Lung microvascular endothelial cell (primary cell): Measurements from ENCODE around the gene MAF. TPM values are rescaled to one million over a fixed set of nuclear protein-coding genes. Genes with fewer than 3 reads are reported as not detected.

Experiments
- DNase-seq, 2 donors: peaks; one replicate each; pipeline versions ENCODE4 v3.0.0 to v3.0.0-alpha.2; 2010; ENCODE audit warnings: low read depth in 2 of 2
- total RNA-seq: library from RNA; depleted of rRNA; stranded (reverse); fragments of >200 nt; gene quantifications from 2 replicates; pipeline ENCODE4 v1.2.1, GENCODE V29; 2014

MAF gene
- 23.8 and 70.0 TPM in 2 replicates for total RNA-seq

DNA sequence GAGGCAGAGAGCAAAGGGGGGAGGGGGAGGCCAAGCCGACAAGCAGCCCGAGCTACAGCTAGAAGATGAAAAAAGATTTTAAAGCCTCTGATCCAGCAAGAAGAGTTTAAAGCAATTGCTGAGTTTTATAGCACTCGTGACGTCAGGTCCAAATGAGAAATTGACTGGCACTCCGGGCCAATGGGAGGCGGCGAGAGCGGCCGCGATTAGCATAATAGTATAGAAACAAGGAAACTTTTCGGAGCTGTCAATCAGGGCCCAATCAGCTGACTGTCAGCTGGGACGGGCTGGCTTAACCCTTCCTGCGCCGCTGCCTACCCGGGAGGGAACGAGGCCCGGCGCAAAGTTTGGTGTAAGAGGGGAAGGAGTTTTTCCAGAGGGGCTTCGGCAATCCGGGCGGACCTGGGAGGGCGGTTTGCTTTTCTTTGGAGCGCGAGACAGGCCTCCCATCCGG is at the start of gene MAF:
TSS of gene MAF (minus strand) at position 100 of the 454 bp plus-strand sequence. CDS start 835 bp downstream, outside the sequence.
- DNase-seq = peak; percentile 92 to 96

DNA sequence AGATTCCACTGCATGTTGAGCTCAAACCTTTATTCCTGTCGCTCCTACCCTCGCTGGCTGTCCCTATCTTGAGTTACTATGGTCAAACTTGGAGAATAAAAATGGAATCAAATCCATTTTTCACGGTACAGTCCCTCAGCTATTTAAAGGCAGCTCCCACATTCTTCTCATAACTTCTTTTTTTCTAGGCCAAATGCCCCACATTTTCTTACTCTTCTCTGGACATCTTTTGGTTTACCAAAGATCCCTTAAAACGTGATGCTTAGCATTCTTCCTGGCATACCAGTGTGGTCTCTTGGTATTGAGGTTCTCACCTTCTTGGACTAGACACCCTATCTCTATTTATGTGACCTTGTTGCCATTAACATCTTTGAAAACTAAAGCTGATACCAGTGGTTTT is 48.3 kb upstream of the MAF start:
- no peak for DNase-seq

DNA sequence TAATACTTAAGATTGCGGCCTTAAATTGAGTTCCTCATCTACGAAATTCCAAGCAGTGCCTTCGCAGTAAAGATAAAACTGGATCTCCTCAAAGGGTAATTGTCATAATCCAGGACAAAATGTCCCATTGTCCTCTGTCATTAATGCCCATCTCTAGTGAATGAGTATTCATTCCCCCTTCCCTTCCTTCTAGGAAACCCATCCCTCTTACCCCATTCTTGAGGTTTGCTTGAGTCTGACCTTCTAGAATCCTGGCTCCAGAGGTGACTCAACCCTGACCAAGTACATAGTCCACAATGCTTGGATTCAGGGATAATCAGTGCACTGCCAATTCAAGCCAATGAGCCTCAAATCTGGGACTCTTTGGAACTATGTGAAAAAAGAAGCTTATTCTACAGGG is 47.0 kb upstream of the MAF start:
- DNase-seq = no peak

DNA sequence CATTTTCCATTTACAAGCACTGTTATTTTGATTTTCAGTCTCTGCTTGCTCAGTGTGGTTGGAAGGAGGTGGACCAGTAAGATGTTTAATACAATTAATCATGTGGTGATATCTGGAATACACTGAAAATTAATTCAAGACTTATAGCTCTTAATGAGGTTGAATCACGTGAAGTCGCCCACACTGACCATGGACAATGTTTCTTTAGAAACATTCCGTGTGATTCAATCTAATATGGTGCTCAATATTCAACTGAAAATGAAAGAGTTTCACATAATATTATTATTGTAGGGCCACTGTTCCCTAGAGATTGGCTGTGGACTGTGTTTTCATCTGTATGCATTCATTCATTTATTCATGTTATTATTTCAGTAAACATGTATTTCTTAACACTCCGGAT is 45.2 kb upstream of the MAF start:
- DNase-seq = no peak

DNA sequence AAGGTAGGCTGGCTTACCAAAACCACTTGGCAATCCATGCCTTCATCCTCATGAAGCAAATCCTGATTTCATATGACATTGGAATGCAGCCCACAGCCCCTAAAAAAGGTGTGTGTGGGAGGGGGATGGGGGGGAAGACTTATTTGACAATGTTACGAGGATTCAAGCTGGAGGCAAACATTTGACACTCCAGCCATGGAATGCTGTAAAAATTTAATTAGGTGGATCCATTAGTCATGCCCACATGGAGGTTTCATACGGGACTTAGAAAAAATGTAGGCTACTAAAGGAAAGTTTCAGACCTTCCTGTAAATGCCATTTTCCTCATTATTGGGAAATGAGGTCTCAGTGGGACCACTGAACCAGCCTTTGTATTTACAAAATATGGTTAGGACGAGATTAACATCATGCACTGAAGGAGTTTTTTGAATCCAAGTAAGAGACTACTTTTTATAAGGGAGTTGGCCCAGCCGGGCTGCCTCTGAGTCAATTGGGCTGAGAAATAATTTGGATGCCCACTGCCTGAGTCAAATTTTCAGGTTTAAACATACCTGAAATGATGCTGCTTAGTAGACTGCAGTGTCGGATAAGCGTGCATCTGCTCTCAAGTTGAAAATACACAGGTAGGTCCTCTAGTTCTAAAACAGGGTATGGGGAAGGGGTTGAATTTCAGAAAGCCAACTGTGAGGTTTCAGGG is 44.6 kb upstream of the MAF start:
- DNase-seq = no peak

DNA sequence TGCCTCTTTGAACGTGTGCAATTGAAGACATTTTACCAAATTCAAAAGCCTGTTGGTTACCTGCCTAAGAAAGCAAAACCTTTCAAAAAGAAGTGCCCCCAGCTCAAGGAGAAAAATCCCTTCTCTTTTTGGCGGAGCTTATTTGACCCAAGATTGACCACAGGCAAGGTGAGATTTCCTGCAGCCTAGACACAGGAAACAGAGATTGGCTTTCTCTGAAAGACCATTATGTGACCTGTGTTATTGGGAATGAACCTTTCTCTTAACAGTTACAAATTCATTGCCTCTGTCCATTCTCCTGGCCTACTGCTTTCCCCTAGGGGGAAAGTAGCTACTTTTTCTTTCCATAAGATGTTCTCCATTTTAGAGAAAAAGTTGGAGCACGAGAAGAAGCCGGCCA is 42.1 kb upstream of the MAF start:
- DNase-seq = no peak

DNA sequence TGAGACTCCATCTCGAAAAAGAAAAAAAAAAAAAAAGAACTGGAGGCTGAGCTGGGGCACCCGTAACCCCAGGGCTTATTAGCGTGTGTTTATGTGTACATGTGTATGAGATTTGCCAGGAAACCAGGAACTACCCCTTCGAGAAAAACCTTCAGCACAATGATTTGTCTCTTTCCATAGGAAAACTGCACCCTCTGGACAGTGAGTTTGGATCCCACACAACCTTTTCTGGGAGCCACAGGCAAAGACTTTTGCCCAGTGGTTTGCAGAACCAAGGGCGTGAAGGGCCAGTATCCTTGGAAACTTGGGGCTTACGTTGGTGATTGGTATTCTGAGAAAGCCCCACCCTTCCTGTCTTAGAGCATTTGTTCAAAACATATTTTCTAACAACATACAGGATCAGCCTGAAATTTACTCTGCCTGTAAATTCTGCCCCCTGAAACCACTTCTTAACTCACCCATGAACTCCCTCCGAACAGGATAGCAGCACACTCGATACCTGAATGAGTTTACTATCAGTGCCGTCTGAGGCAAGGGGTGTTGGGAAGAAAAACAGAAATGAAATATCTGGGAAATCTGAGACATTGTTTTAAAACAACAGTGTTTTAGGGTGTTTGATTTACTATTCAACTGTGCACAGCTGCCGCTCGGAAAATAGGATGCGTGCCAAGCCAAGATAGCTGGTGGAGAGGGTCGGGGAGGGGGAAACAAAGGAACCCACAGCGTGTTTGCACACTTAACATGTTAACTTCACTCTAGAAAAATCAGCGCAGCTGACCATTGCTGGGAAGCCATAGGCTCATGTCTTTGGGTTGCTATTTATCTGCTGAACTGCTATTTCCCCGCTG is 40.2 kb upstream of the MAF start:
- DNase-seq = no peak

DNA sequence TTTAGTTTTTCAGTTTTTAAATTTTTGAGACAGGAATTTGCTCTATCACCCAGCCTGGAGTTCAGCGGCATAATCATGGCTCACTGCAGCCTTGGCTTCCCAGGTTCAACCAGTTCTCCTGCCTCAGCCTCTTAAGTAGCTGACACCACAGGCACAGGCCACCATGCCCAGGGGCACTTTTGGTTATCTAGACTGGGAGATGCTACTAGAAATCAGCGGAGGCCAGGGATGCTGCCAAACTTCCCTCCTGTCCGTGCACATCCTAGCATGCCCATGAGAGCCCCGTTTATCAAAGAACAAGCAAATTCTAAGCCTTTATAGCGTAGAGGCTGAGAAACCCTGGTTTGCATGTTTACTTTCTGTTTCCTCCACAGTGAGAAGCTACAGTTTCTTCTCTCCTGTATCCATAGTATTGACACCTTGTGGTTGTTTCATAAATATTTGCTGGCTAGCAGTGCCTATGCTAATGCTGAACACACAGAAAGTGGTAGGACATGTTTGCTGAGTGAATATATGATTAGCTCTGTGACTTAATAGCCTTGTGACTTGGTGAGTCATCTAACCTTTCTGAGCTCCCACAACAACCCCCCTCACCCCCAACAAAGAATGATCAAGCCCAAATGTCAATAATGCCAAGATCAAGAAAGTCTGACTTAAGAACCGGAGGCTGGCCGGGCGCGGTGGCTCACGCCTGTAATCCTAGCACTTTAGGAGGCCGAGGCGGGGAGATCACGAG is 39.2 kb upstream of the MAF start:
- DNase-seq = no peak

DNA sequence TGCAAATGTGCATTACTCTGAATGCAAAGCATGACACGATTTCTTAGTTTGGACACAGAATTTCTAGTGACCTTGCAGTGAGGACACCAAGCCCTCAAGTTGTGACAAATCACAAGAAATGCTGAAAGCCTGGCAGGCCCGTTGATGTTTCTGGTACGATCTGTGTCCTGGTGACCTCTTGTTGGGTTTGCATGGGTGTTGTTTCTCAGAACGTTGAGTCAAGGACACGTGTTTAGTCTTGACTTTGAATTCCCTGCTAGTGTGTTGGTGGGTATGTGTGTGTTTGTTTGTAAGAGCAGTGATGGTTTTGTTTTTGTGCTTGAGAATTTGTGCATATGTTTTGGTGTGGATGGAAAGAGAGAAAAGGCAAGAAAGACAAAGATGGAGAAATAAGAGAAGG is 37.8 kb upstream of the MAF start:
- no peak for DNase-seq

DNA sequence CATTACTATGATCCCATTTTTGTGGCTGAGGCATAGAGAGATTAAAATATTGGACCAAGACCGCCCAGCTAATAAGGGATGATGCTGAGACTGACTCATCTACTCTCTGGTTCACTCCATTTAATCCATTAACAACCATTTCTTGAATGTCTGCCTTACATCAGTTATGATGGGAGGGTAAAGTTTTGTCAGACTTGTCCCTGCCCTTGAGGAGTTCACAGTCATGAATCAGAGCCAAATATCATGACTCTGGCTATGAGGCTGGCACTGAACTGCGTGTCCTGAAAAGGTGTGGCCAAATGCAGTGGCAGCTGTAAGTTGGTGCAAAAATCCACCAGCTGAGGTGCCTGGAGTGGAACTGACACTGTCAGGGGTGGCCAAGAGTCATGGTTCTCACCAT is 35.0 kb upstream of the MAF start:
- DNase-seq = no peak

DNA sequence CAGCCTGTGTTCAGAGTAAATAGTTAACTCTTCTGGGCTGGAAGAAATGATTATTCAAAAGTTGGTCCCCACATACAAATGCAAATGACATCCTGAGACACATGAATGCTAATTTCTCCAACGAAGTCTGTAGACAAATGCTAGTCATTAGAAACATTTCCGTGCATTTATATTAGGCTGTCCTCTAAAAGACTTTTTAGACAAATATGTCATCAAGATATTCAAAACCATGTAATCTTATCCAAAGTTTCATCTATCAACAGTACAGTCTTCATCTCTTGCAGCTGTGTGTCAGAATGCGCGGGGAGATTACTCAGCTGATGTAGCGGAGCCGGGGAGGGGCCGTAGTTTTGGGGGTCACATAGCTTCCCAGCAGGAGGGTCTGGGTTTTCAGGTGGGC is 33.8 kb upstream of the MAF start:
- no peak for DNase-seq

DNA sequence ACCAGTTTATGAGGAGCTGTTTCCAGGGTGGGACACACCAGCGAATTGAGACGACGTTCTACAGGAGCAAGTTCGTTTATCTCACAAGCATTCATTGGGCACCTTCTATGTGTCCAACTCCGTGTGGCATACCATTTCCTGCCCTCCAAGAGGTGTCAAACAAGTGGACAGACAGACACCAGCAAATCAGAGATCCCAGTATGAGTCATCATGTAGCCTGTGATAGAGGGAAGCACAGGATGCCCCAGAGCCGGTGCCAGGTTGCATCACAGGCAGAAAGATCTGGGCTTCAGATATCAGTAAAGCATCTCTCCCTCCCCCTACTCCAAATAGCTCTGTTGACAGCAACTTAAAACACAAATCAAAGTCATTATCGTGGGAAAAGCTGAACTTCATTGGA is 31.8 kb upstream of the MAF start:
- no peak for DNase-seq

DNA sequence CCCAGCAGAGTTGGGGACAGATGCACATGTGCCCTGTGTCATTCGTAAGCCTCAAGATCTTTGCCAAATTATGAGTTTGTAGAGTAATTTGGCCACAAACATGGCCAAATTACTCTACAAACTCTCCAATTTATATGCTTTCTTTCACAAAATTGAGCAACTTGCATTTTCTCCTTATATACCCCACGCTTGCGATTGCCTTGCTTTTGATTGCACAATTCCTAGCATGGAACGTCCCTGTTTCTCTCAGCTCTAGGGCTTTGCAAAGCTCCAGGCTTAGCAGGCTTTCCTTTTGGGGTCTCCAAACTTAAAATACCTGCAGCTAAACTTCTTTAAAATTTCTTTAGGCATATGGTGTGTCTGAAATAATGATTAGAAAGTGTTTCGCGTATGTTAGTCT is 28.5 kb upstream of the MAF start:
- no peak for DNase-seq

DNA sequence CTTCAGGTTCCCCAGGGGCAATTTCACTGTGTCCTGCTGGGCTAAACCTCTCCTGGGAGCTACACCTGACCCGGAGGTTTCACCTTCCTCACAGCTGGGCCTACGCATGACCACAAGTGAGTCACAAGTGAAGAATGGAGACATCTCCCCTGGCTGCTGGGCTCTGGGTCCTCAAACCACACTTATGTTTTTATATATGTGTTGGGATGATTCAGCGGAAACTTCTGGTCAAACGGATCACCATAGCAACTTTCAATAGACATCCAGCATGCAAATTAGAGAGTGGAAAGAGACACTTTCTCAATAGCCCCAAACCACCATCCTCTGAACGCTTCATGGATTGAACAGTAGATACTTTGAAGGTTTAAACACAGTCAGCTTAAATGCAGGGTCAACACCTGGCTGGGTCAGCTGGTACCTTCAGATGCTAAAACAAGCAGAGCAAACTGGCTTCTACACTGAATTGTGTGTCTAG is 28.0 kb upstream of the MAF start:
- DNase-seq = no peak

DNA sequence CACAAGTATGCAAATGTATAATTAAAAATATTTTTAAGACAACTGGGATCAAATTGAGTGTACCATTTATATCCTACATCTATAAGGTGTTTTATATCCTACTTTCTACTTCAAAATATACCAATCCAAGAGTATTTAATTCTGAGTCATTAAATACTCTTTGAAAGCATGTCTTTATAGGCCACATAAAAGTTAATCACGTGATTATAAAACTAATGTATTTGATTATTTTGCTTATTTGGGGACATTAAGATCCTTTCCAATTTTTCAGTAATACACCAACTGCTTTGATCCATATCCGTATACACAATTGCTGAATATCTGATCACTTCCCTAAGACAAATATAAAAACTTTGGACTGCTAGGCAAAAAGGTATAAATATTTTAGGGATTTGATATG is 26.6 kb upstream of the MAF start:
- DNase-seq = no peak

DNA sequence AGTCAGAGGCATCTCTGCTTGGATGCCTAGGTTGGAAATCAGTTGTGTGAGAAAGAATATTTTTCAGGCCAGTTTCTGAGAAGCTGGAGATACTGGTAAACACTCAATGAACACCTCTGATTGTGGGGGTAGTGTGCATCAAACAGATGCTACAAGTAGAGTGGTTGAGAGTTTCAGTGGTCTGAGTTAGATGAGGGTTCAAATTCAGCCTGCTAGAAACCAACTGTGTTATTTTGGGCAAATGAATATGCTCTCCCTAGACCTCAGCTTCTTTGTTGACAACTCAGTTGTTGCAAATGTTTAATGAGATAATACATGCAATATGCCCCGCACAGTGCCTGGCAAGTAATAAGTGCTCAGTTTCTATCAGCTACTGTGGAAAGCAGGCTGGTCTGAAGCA is 25.2 kb upstream of the MAF start:
- no peak for DNase-seq

DNA sequence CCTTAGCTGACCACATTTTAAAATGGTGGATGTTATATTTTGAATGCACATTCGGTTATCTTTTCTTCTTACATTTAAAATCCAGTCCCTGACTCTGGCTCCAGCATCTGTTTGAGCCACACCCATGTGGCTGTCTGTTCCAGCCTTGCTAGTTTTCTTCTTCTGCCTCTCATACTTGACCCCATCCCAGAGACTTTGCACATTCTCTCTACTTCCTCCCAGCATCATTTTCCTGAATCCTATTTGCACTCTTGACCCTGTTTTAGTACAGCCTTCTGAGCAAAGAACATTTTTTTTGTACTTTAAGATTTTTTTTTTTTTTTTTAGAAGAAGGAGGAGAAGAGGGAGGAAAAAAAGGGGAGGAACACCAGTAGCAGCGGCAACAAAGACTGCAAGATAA is 23.3 kb upstream of the MAF start:
- DNase-seq = no peak

DNA sequence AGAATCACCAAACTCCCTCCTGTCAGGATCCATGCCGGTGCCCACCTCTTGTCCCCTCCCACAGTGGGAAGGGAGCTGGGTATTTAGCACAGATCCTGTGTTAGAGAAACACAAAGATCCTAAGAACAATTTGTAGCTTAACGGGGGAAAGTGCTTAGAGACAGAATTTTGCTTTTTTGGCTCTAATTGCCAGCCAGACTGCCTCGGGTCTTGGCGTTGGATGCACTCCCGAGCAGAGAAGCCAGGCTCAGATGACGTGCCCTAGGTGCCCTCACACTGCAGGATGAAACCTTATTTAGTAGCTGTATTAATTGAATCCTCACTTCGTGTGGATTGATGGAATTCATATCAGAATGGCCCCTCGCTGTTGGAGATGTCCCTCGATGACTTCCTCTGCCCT is 22.5 kb upstream of the MAF start:
- no peak for DNase-seq

DNA sequence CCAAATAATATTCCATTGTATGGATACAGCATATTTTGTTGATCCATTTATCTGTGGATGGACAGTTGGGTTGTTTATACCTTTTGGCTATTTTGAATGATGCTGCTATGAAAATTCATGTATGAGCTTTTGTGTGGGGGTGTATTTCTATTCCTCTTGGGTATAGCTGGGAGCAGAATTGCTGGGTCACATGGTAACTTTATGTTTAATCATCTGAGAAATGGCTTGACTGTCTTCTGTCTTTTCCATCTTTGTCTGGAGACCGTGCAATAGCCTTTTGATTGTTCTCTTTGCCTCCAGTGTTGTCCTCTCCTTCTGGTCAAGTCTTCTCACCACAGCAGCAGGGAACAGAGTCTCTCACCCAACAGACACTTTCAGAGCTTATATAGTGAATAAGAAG is 20.5 kb upstream of the MAF start:
- DNase-seq = no peak

DNA sequence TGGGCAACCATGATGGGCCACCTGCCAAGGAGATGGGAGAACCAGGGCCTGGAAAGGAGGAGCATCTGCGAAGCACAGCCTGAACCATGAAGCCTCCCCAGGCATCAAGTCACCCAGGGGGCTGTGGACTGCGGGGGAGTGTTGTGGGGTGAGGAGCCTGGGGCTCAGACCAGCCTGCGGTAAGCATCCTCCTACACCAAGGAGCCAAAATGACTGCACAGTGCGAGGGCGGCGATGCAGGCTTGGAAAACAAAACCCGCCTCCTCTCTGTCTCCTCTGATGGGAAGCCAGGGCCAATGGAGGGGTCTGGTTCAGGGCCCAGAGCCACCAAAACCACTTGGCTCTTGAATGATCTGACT is 18.1 kb upstream of the MAF start:
- DNase-seq = no peak

DNA sequence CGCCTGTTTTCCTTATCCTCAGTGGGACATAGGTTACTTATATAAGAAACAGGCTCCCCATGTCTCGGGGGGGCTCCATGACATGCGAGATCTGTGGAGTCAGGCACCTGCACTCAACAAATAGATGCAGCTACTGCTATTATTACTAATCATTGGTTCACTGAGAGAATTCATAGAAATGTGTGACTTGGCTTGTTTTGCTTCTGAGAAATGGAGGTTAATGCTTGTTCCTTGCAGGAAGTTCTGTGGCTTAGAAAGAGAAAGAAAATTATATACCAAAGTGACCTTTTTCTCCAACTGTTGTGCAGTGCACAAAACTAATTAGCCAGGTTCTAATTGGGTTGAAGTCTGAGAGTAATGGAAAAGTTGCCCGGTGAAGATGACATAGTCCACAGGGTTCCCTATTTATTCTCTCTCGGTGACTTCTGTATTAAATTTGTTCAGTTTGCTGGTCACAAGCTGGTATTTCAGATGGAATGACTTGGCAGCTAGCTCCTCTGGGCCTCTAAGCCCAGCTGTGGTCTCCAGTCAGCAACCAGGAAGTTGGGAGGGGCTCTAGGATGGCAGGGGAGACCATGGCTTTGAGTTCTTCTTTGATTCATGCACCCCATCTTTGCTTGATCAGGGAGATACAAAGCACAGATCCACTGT is 17.6 kb upstream of the MAF start:
- DNase-seq = no peak

DNA sequence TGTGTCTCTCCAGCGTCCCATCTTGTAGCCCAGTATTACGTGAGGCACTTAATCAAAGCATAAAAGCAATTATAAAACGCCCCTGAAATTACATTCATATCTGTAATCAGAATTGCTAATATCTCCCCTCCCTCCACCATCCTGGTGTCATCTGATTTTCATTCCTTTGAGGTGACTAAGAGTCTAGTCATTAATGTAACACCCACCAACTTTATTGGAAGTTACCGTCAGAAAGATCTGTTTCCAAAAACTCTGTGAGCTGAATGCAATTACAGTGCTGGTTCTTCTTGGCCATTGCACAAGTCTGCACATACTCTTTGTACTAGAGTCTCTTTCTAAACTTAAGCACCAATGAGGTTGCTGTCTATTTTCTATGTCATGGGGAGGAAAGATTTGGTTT is 12.5 kb upstream of the MAF start:
- no peak for DNase-seq
